ENCODE data around the gene AKAP8L. TPM values are rescaled to one million over a fixed set of nuclear protein-coding genes. Genes with fewer than 3 reads are reported as not detected.

AKAP8L gene
- total RNA-seq, 1 experiment from 2014 or later = 231 TPM

DNA sequence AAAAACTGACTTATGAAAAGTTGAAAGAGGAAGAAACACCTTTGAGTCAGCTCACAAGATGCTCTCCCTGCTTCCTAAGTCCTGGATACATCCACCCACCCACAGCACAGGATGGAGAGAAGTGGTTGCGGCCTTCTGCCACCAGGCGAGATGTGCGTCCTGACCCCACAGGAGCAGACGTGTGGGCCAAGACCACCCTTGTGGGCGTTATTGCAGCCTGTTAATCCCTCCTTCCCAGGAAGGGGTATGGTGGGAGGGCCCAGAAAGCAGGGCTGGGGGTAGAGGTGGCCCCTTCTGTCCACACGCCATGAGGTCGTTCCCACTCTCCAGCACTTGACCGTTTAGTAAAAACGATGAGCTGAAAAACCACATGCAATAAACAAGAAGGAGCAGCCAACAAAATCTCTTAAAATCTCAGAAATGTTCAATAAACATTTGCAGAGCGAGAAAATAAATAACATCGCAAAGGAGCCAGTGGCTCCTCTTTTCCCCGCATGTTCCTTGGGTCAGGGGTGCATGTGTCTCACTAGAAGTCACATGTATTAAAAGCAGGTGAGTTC is 2.4 kb upstream of the AKAP8L start:
- H3K27ac Mint-ChIP-seq = no peak overlapping the region
- POLR2A ChIA-PET = interaction anchor here (0.6 kb wide), 1 partner anchor 992 kb away, joined by 8 read pairs; no protein-coding TSS in a partner anchor
- DNase-seq (ENCODE audit: low spot score) (no peak), ATAC-seq (no peak)
- H3K9me3 Mint-ChIP-seq = 0 out of 2 replicates have a peak, but pooled peaks cover 2% of the 10 kb centered on the region
- CTCF ChIA-PET = interaction anchor here (0.9 to 5.8 kb wide), 4 partner anchors 130 to 330 kb away, joined by 3 to 128 read pairs (median 20); no protein-coding TSS in a partner anchor
- no peak overlapping the region for H3K4me3 Mint-ChIP-seq
- no peaks in the 10 kb centered on the region for H3K27me3 Mint-ChIP-seq (ENCODE audit: low read depth)
- peaks cover 14% of the 10 kb centered on the region for H3K4me1 Mint-ChIP-seq
- TF ChIP-seq SOX15 (CRISPR knock-in tag; IDR thresholded peaks at IDR 0.05) = no peak
- no peak for TF ChIP-seq SMAD3 (CRISPR knock-in tag; IDR thresholded peaks at IDR 0.05; ENCODE audit: borderline replicate concordance)
- TF ChIP-seq STAT6 (CRISPR knock-in tag; conservative IDR thresholded peaks at IDR 0.05; ENCODE audit: low read depth) = no peak
- H3K36me3 Mint-ChIP-seq = peaks cover 33% of the 10 kb centered on the region

DNA sequence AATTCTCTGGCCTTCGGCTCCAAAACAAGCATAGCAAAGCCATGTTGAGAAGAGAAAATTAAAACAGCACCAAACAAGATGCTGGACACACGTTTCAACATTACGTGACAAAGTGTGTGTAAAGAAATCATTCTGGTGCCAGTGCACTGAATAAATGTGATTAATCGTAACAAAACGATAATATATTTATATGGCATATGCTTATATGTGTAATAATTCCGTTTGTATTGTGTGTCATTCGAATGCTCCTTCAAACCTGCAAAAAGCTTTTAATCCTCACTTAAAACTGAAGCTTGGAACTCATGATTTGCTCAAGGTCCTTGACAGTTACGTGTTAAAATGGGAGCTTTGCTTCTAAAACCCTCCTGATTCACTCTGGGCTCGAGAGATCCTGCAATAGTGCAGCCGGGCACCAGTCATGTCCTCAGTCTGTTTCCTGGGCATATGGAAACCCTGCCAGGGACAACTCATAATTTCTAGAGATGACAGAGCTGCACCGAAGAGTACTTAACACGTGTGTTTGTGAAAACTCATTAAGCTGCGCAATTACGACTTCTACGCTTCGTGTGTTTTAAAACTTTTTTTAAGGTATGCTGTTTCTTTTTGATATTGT is 731 bp upstream of the AKAP8L start:
- no peak overlapping the region for H3K27ac Mint-ChIP-seq
- DNase-seq (ENCODE audit: low spot score) = no peak

More for the DNA sequence above, 731 bp upstream of the AKAP8L start:
- peak overlapping the region; percentile 95 for H3K4me3 Mint-ChIP-seq
- 0 out of 2 replicates have a peak, but pooled peaks cover 5% of the 10 kb centered on the region for H3K9me3 Mint-ChIP-seq
- CTCF ChIA-PET = interaction anchor here (0.6 to 5.8 kb wide), 44 partner anchors 10 to 1242 kb away, joined by 3 to 128 read pairs (median 6); partner anchors contain the start of genes AKAP8, FAM32A, PGLYRP2 and RAB8A
- POLR2A ChIA-PET = interaction anchor here (0.6 to 2.6 kb wide), 18 partner anchors 11 to 766 kb away, joined by 3 to 31 read pairs (median 4); partner anchors contain the start of genes AKAP8, FAM32A and SYDE1
- ATAC-seq = no peak
- TF ChIP-seq ZNF423 (CRISPR knock-in tag; IDR thresholded peaks at IDR 0.05) (no peak), GABPB1 (CRISPR knock-in tag; IDR thresholded peaks at IDR 0.05) (no peak), ATF6 (CRISPR knock-in tag; IDR thresholded peaks at IDR 0.05) (no peak), EMX1 (CRISPR knock-in tag; IDR thresholded peaks at IDR 0.05) (no peak), ZNF263 (CRISPR knock-in tag; IDR thresholded peaks at IDR 0.05; ENCODE audit: low read depth) (no peak), E2F1 (CRISPR knock-in tag; IDR thresholded peaks at IDR 0.05) (no peak)
- TF ChIP-seq, protein P1, sequence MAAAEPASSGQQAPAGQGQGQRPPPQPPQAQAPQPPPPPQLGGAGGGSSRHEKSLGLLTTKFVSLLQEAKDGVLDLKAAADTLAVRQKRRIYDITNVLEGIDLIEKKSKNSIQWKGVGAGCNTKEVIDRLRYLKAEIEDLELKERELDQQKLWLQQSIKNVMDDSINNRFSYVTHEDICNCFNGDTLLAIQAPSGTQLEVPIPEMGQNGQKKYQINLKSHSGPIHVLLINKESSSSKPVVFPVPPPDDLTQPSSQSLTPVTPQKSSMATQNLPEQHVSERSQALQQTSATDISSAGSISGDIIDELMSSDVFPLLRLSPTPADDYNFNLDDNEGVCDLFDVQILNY (CRISPR knock-in tag; IDR thresholded peaks at IDR 0.05) = no peak
- TF ChIP-seq, protein P2, sequence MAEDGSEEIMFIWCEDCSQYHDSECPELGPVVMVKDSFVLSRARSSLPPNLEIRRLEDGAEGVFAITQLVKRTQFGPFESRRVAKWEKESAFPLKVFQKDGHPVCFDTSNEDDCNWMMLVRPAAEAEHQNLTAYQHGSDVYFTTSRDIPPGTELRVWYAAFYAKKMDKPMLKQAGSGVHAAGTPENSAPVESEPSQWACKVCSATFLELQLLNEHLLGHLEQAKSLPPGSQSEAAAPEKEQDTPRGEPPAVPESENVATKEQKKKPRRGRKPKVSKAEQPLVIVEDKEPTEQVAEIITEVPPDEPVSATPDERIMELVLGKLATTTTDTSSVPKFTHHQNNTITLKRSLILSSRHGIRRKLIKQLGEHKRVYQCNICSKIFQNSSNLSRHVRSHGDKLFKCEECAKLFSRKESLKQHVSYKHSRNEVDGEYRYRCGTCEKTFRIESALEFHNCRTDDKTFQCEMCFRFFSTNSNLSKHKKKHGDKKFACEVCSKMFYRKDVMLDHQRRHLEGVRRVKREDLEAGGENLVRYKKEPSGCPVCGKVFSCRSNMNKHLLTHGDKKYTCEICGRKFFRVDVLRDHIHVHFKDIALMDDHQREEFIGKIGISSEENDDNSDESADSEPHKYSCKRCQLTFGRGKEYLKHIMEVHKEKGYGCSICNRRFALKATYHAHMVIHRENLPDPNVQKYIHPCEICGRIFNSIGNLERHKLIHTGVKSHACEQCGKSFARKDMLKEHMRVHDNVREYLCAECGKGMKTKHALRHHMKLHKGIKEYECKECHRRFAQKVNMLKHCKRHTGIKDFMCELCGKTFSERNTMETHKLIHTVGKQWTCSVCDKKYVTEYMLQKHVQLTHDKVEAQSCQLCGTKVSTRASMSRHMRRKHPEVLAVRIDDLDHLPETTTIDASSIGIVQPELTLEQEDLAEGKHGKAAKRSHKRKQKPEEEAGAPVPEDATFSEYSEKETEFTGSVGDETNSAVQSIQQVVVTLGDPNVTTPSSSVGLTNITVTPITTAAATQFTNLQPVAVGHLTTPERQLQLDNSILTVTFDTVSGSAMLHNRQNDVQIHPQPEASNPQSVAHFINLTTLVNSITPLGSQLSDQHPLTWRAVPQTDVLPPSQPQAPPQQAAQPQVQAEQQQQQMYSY (CRISPR knock-in tag; IDR thresholded peaks at IDR 0.05) = no peak
- TF ChIP-seq, protein P3, sequence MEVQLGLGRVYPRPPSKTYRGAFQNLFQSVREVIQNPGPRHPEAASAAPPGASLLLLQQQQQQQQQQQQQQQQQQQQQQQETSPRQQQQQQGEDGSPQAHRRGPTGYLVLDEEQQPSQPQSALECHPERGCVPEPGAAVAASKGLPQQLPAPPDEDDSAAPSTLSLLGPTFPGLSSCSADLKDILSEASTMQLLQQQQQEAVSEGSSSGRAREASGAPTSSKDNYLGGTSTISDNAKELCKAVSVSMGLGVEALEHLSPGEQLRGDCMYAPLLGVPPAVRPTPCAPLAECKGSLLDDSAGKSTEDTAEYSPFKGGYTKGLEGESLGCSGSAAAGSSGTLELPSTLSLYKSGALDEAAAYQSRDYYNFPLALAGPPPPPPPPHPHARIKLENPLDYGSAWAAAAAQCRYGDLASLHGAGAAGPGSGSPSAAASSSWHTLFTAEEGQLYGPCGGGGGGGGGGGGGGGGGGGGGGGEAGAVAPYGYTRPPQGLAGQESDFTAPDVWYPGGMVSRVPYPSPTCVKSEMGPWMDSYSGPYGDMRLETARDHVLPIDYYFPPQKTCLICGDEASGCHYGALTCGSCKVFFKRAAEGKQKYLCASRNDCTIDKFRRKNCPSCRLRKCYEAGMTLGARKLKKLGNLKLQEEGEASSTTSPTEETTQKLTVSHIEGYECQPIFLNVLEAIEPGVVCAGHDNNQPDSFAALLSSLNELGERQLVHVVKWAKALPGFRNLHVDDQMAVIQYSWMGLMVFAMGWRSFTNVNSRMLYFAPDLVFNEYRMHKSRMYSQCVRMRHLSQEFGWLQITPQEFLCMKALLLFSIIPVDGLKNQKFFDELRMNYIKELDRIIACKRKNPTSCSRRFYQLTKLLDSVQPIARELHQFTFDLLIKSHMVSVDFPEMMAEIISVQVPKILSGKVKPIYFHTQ (CRISPR knock-in tag; IDR thresholded peaks at IDR 0.05) = no peak
- TF ChIP-seq, protein P4, sequence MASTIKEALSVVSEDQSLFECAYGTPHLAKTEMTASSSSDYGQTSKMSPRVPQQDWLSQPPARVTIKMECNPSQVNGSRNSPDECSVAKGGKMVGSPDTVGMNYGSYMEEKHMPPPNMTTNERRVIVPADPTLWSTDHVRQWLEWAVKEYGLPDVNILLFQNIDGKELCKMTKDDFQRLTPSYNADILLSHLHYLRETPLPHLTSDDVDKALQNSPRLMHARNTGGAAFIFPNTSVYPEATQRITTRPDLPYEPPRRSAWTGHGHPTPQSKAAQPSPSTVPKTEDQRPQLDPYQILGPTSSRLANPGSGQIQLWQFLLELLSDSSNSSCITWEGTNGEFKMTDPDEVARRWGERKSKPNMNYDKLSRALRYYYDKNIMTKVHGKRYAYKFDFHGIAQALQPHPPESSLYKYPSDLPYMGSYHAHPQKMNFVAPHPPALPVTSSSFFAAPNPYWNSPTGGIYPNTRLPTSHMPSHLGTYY (CRISPR knock-in tag; IDR thresholded peaks at IDR 0.05) = no peak
- H3K36me3 Mint-ChIP-seq = peaks cover 35% of the 10 kb centered on the region
- H3K4me1 Mint-ChIP-seq = peaks cover 14% of the 10 kb centered on the region
- H3K27me3 Mint-ChIP-seq (ENCODE audit: low read depth) = no peaks in the 10 kb centered on the region
